HG03064 (cell line): Measurements from ENCODE around the gene BCL7B.
"Not testable (repeated sequence)": the region's sequence is repeated elsewhere in the genome, so short reads cannot be mapped to it uniquely, and the experiment has no call there.

Experiments
- ATAC-seq: cut with Tn5 transposase; IDR thresholded peaks from one replicate; pipeline ENCODE4 v1.9.1; 2021; ENCODE audit warnings: low read depth; ENCODE audit not compliant: unreplicated experiment

The BCL7B gene

GRCh38 chr7:73557397-73558257, at the start of gene BCL7B:
TSS of gene BCL7B (minus strand) at chr7:73557690. CDS start at chr7:73557578, 112 bp downstream.
- ATAC-seq, result peak; percentile 44

DNA sequence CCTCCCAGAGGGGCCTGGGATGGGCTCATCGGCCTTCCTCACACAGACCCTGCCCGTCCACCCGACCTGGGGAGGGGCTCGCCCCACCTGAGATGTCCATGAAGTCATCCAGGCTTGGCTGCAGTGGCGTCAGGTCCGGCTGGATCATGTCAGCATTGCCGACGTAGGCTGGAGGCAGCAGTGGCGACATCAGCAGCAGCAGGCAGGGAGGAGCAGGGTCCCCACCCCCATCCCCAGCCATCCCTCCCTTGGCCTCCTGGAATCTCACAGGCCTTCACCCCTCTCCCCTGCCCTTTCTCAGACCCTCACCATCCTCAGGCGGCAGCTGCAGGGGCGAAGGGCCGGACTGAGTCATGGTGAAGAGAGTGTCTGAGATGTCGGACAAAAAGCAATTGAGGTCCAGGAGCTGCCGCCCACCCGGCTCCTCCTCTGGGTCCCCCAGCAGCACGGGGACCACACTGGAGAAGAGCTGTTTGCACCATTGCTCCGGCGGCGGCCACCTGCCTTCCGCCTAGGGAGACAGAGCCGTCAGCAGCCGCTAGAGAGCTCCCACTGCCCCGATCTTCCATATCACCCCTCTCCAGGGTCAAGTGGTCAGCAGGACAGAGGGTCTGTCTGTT, 48.2 kb upstream of the BCL7B start:
- no peak for ATAC-seq

DNA sequence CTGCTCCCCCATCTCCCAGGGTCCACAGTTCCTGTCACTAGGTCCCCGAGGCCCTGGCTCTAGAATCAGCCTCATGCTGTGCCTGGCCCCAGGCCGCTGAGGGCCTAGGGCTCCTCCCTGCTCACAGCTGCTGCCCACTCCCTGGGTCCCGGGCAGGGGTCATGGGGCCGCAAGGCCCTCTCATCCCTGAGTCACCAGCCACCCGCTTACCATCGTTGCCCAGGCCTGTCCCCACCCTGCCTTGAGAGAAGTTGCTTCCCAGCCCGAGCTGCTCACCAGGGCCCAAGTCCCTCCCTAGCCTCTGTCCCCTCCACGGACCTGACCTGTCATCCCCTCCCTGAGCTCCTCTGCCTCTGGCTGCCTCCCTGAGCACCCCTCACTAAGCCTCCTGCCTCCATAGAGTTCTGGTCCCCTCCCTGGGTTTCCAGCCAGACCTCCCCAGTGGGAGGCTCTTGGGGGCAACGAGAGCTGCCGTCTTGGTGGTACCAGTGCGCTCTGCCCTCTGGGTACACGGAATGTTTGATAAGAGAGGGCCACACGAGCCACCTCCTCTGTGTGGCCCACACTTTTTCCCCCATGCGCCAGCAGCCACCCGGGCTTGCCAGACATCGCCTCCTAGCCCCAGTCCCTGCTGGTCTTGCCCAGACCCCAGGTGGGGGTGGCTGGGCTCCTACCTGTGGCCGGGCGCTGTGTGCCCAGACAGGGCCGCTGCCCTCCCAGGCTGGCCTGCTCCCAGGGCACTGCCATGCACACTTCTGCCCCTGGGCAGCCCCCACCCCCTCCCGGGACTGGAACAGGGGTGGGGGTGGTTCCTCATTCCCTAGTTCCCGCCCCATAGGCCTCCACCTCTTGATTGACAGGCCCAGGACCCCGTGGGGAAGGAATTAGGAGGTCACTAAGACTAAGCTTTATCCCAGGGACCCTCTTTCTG, 45.5 kb upstream of the BCL7B start:
- no peak for ATAC-seq

GRCh38 chr7:73599916-73600315, 42.4 kb upstream of the BCL7B start:
- ATAC-seq, result no peak

DNA sequence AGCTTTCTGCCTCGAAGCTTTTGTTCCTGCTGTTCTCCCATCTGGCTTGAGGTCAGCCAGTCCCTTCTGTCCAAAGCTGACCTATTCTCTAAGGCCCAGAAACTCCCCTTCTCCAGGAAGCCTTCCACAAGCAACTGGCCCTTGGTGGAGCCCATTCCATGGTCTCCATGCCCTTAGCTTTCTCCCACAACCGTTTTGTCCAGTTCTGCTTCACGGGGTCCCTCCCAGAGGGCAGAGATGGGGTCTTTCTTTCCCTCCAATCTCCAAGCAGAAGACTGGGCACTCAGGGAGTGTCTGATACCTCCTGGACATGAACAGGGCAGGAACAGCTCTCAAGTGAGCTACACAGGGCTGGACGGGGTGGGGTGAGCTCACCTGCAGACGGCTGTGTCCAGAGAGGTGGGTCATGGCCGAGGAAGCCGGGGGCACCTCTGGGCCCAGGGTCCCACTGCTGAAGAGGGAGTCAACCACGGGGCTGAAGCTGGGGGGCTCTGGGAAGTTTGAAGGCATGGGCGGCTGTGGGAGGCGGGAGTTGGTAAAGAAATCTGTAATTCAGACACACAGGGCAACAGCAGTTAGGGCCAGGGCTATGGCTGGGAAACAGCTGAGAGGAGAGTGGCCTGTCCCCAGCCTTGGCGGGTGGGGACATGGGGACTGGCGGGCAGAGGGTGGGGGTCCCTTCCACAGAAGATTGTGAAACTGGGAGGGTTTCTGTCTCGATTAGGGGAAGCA, 41.8 kb upstream of the BCL7B start:
- no peak for ATAC-seq

GRCh38 chr7:73597978-73598782, 40.7 kb upstream of the BCL7B start:
- no peak for ATAC-seq

DNA sequence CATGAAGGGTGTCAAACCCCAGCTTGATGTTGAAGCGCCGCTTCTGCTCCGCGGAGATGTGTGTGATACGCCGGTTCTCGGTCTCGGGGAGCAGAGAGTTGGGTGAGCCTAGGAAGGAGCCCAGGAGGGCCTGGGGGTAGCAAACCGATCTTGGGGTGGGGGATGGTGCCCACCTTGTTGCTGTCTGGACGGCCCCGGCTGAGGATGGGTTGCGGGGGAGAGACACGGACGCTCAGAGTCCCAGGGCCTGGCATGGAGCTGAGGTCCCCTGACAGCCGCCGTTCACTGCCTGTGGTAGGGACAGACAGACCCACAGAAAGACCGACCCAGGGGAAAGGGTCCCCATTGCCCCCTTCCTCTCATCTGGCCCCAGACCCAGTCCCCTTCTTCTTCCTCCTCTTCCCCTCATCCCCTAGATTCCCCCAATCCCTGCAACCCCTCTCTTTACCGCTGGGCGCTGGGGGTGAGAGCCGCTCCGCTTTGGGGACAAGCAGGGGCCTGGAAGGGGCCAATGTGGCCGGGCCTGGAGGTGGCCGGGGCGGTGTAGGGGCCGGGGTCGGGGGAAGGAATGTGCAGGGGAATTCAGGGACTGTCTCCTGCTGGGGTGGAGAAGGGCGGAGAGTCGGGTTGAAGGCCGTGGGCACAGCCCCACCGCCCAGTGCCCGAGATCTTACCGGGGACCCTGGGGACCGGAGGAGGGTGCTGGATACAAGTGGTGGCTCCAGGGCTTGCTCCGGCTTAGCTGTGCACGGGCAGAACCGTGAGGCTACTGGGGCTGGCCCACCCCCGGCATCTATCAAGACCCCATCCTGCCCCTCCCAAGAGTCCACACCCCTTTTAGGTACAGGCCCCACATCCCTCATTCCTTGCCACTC, 38.9 kb upstream of the BCL7B start:
- ATAC-seq, result no peak

DNA sequence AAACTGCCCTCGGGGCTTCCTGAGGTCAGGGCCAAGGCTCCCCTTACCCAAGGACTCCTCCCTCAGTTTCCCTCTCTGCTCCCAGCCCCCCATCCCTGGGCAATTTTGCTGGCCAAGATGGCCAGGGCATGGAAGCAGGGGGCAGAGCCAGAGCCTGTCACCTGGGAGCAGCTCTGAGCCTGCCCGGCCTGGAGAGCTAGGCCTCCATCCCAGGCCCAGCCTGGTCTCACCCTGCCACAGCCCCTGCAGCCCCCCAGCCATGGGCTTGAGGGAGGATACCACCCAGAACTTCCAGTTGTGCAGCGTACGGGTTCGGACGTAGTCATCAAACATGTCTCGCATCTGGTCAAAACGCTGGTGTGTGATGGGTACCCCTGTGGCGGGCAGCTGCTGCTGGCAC, 37.9 kb upstream of the BCL7B start:
- ATAC-seq, result no peak

GRCh38 chr7:73593207-73594045, 35.9 kb upstream of the BCL7B start:
- ATAC-seq, result no peak

GRCh38 chr7:73586911-73587310, 29.4 kb upstream of the BCL7B start:
- no peak for ATAC-seq

DNA sequence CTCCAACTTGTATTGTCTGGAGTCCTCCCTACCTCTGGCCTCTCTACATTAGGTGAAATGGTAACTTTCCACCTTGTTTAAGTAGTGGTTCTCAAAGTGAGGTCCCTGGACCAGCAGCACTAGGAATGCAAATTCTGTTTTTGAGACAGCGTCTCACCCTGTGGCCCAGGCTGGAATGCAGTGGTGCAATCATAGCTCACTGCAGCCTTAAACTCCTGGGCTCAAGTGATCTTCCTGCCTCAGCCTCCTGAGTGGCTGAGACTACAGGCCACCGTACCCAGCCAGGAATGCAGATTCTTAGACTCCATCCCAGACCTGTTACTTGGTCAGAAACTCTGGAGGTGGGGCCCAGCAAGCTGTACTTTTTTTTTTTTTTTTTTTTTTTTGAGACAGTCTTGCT, 27.7 kb upstream of the BCL7B start:
- ATAC-seq, result no peak

DNA sequence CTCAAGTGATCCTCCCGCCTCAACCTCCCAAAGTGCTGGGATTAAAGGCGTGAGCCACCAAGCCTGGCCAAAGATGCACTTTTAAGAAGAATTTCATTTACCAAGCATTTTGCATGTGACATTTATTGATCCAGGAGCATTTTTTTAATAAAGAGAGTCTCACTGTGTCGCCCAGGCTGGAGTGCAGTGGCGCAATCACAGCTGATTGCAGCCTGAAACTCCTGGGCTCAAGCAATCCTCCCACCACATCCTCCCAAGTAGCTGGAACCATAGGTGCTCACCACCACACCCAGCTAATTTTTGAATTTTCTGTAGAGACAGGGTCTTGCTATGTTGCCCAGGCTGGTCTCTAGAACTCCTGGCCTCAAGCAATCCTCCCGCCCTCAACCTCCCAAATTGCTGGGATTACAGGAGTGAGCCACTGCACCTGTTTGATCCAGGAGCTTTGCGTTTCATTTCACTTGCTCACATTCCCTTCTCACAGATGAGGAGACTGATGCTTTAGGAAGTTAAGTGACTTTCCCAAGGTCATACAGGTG, 25.2 kb upstream of the BCL7B start:
- ATAC-seq, result no peak

DNA sequence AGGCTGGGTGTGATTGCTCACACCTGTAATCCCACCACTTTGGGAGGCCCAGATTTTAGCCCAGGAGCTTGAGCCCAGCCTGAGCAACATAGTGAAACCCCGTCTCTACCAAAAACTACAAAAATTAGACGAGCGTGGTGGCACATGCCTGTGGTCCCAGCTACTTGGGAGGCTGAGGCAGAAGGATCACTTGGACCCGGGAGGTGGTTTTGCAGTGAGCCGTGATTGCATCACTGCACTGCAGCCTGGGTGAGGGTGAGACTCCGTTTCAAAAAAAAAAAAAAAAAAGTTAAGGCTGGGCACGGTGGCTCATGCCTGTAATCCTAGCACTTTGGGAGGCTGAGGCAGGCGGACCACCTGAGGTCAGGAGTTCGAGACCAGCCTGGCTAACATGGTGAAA, 23.5 kb upstream of the BCL7B start:
- not testable (repeated sequence) for ATAC-seq

DNA sequence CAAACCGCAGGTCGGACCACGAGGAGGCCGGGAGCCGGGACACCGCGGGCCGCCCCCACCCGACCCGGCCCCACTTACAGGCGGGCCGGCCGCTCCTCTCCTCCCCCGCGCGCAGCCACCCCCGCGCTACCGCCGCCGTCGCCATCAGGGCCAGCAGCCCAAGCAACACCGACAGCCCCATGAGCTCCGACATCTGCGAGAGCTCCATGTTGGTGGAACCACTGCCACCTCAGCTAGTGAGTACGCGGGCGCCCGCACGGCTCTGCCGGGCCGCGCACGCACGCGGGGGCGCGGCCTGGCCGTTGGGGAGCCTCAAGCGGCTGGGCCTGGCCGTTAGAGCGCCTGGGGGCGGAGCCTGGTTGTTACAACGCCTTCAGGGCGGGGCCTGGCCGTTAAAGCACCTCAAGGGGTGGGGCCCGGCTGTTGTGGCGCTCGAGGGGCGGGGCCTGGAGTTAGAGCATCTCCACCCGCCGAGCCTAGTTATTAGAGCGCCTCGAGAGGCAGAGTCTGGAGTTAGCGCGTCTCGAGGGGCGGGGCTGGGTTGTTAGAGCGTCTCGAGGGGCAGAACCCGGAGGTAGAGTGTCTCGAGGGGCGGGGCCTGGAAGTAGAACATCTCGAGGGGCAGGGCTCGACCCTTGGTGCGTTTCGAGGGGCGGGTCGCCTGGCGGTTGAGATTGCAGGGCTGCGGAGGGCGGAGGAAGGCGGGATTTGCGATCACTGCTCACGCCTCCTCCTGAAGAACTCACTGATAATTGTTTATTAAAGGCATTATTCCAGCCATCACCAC, 21.0 kb upstream of the BCL7B start, which contains the start of gene TBL2:
Gene TBL2 (minus strand): TSS at position 238 of the 787 bp plus-strand sequence. CDS start 30 bp downstream, at position 208.
- ATAC-seq, result peak; percentile 80

- ATAC-seq, result peak; percentile 25
Measured at GRCh38 chr7:73577627-73578341, 20.3 kb upstream of the BCL7B start.

DNA sequence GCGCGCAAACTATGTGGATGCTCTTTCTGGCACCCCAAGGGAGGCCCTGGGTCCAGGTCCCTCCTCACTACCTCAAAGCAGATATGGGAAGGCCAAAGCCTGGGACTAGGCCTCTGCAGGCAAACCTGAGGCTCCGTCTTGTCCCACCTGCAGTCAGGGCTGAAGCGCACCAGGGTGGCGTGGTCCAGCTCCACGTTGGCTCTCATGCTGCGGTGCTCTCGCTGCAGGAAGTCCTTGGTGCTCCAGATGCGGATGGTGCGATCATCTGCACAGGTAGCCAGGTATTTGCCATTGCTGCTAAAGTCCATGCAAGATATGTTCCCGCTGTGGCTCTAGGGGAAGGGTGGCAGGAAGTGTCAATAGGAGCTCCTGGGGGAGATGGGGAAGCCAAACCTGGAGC, 16.3 kb upstream of the BCL7B start:
- ATAC-seq, result no peak
